DND-41 (cell line): Measurements from ENCODE around the gene MAGEB6.
"Not testable (repeated sequence)": the region's sequence is repeated elsewhere in the genome, so short reads cannot be mapped to it uniquely, and the experiment has no call there.

ENCODE experiments used
- CTCF ChIP-seq: IDR thresholded peaks from 2 replicates; pipeline ENCODE4 v1.5.1; 2012; ENCODE audit warnings: borderline replicate concordance, low read length, moderate library complexity, mild to moderate bottlenecking; ENCODE audit not compliant: poor library complexity, severe bottlenecking; ENCODE audit errors: extremely low read depth
- EZH2 ChIP-seq: IDR thresholded peaks from 3 replicates; pipeline ENCODE4 v1.6.1; 2012; ENCODE audit warnings: borderline replicate concordance, low read depth, mild to moderate bottlenecking, moderate library complexity, low read length, inconsistent platforms; ENCODE audit not compliant: severe bottlenecking

DNA sequence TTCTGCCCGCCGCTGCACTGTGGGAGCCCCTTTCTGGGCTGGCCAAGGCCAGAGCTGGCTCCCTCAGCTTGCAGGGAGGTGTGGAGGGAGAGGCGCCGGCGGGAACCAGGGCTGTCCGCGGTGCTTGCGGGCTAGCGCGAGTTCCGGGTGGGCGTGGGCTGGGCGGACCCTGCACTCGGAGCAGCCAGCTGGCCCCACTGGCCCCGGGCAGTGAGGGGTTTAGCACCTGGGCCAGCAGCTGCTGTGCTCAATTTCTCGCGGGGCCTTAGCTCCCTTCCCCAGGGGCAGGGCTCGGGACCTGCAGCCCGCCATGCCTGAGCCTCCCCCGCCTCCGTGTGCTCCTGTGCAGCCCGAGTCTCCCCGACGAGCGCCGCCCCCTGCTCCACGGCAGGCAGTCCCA lies 12.5 kb downstream of the MAGEB6 start:
- TF ChIP-seq CTCF, EZH2: not testable (repeated sequence)
